Erythroblast (primary cell): ENCODE measurements around the gene CYB5D1.

Experiments used
- GATA1 ChIP-seq: IDR thresholded peaks from 2 replicates; pipeline ENCODE4 v1.6.1; 2011; ENCODE audit warnings: low read depth, mild to moderate bottlenecking, control low read depth, low read length, moderate library complexity
- POLR2A ChIP-seq: IDR thresholded peaks from 2 replicates; pipeline ENCODE4 v1.6.1; 2011; ENCODE audit warnings: mild to moderate bottlenecking, low read length

DNA sequence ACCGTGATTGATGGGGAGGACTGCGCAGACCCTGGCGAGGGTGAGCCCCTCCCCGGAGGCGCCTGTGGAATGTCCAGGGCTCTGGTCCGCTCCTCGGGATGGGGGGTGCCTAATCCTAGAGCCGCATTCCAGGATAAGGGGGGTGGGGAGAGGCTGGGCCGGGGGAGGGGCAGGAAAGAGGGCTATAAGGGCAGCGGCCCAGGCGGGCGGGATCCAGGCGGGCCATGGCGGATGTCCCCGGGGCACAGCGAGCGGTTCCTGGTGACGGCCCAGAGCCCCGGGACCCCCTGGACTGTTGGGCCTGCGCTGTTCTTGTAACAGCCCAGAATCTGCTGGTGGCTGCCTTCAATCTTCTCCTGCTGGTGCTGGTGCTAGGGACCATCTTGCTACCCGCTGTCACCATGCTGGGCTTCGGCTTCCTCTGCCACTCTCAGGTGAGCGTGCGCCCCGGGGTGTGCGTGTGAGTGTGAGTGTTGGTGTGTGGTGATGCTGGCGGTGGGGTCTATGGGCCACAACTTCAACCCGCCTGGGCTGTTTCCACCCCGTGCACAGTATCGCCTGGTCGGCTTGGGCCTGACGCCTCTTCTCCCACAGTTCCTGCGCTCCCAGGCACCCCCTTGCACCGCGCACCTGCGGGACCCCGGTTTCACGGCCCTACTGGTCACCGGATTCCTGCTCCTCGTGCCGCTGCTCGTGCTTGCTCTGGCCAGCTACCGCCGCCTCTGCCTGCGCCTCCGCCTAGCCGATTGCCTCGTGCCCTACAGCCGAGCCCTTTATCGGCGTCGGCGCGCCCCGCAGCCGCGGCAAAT, 2.7 kb upstream of the CYB5D1 start, which contains the start of gene TMEM88:
- TF ChIP-seq POLR2A (peak; percentile 22), GATA1 (no peak)
